Prostate gland (tissue), 2 donors: Measurements from ENCODE around the gene TBC1D24. TPM values are rescaled to one million over a fixed set of nuclear protein-coding genes. Genes with fewer than 3 reads are reported as not detected.
A peak's percentile ranks its signal among the peaks of the same experiment; 100 is the strongest.
"Not testable (repeated sequence)": the region's sequence is repeated elsewhere in the genome, so short reads cannot be mapped to it uniquely, and the experiment has no call there.

Source experiments
- DNase-seq: peaks from one replicate; pipeline ENCODE4 v3.0.0-alpha.2; 2019; ENCODE audit warnings: low spot score
- H3K27ac ChIP-seq, 2 donors: fragments of 200-600 bp; sonication (generic); 2 replicates each; pipeline ENCODE4 v1.5.1; 2017 to 2019
- H3K27me3 ChIP-seq: fragments of 200-600 bp; sonication (generic); replicated peaks from 2 replicates; pipeline ENCODE4 v1.5.1; 2019; ENCODE audit not compliant: insufficient read depth
- H3K36me3 ChIP-seq, 2 donors: fragments of 200-600 bp; sonication (generic); 1 replicate in 1 of 2; 2 replicates in 1 of 2; pipeline versions ENCODE4 v1.5.1 to v1.8.1; 2017 to 2019
- H3K4me1 ChIP-seq: fragments of 200-600 bp; sonication (generic); replicated peaks from 2 replicates; pipeline ENCODE4 v1.5.1; 2019
- H3K4me3 ChIP-seq, 2 donors: fragments of 200-600 bp; sonication (generic); 2 replicates each; pipeline ENCODE4 v1.5.1; 2017 to 2019
- H3K9me3 ChIP-seq: fragments of 200-600 bp; sonication (generic); 2 replicates; pipeline ENCODE4 v1.5.1; 2017
- POLR2A ChIP-seq: fragments of 450-650 bp; IDR thresholded peaks from one replicate; pipeline ENCODE4 v1.6.1; 2016; ENCODE audit warnings: antibody characterized with exemption, mild to moderate bottlenecking
- POLR2AphosphoS5 ChIP-seq: sonication (generic); formaldehyde crosslinking; IDR thresholded peaks from one replicate; pipeline ENCODE4 v1.6.1; 2017; ENCODE audit warnings: antibody characterized with exemption
- WGBS: methylation state at CpG from one replicate; pipeline ENCODE4 v1.1.5; 2018; 5-methylcytosine and 5-hydroxymethylcytosine counted together
- intact Hi-C: fragments of 100-400 bp; cut with DNase I; formaldehyde crosslinking; loops from one replicate; pipeline ENCODE4 v1.14.2; 2022
- total RNA-seq, 2 donors: library from RNA; depleted of rRNA; stranded (reverse); fragments of >200 nt; gene quantifications; one replicate each; pipeline ENCODE4 v1.1.0, GENCODE V29; 2016
- TF ChIP-seq, protein P1 (sequence below), 4 experiments: fragments of 200-600 bp in 2 of 4; fragments of 450-650 bp in 2 of 4; sonication (generic) in 2 of 4; IDR thresholded peaks; 1 replicate in 3 of 4; 2 replicates in 1 of 4; pipeline ENCODE4 v1.5.1; 2016 to 2019; ENCODE audit warnings: antibody characterized with exemption in 4 of 4, mild to moderate bottlenecking in 2 of 4, moderate library complexity in 2 of 4

Gene TBC1D24
- total RNA-seq, 2 donors from 2014 or later, result 22.4 to 26.2 TPM

DNA sequence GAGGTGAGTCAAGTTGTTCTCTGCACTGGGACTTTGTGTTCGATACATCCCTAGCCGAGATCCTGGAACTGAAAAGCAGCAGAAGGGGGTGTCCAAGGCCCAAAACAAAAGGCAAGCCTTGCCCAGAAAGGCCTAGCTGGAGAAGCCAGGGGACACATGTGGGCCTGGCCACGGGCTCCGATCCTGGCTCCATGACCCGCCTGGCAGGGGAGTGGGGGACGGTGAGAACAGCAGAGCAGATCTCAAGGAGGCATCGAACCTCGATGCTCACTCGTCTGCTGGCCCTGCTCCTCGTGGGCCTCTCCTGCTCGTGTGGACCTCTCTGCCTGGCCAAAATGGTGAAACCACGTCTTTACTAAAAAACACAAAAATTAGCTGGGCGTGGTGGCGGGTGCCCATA lies 36.8 kb upstream of the TBC1D24 start:
- H3K9me3 ChIP-seq, result no peaks in the 10 kb centered on the region
- no peak for DNase-seq
- 92% methylated on average over 14 of the region's 14 CpGs for WGBS
- no peaks in the 10 kb centered on the region for H3K36me3 ChIP-seq
- H3K4me1 ChIP-seq, result no peaks in the 10 kb centered on the region
- TF ChIP-seq POLR2A (no peak), POLR2AphosphoS5 (no peak)
- TF ChIP-seq, protein P1, sequence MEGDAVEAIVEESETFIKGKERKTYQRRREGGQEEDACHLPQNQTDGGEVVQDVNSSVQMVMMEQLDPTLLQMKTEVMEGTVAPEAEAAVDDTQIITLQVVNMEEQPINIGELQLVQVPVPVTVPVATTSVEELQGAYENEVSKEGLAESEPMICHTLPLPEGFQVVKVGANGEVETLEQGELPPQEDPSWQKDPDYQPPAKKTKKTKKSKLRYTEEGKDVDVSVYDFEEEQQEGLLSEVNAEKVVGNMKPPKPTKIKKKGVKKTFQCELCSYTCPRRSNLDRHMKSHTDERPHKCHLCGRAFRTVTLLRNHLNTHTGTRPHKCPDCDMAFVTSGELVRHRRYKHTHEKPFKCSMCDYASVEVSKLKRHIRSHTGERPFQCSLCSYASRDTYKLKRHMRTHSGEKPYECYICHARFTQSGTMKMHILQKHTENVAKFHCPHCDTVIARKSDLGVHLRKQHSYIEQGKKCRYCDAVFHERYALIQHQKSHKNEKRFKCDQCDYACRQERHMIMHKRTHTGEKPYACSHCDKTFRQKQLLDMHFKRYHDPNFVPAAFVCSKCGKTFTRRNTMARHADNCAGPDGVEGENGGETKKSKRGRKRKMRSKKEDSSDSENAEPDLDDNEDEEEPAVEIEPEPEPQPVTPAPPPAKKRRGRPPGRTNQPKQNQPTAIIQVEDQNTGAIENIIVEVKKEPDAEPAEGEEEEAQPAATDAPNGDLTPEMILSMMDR (IDR thresholded peaks at IDR 0.05), result no peak
- H3K4me3 ChIP-seq, result no peak overlapping the region
- no peak overlapping the region for H3K27ac ChIP-seq
- intact Hi-C loops, result no loop called here
- no peaks in the 10 kb centered on the region for H3K27me3 ChIP-seq

DNA sequence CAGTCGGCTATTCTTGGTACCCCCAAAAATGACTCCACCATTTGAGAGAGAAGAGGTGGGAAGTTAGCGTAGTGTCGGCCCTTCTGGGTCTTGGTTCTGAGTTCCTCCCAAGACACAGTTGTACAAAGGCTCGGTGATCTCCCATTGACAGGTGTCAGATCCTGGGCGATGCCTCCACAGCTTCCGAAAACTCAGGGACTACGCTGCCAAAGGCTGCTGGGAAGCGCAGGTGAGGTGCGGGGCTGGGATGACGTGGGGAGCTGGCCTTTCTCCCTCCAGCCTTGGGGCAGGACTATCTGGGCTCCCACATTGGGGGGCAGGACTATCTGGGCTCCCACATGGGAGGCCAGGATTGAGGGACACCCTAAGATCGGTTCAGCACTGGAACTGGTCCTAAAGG lies 35.3 kb upstream of the TBC1D24 start:
- Histone ChIP-seq H3K9me3 (no peaks in the 10 kb centered on the region), H3K36me3 (no peaks in the 10 kb centered on the region), H3K27me3 (no peaks in the 10 kb centered on the region), H3K4me3 (no peak overlapping the region), H3K4me1 (no peaks in the 10 kb centered on the region), H3K27ac (no peak overlapping the region)
- intact Hi-C loops, result no loop called here
- over 99% methylated on average over 11 of the region's 11 CpGs for WGBS
- no peak for DNase-seq
- TF ChIP-seq, protein P1 (IDR thresholded peaks at IDR 0.05), result no peak
- TF ChIP-seq POLR2A (no peak), POLR2AphosphoS5 (no peak)

DNA sequence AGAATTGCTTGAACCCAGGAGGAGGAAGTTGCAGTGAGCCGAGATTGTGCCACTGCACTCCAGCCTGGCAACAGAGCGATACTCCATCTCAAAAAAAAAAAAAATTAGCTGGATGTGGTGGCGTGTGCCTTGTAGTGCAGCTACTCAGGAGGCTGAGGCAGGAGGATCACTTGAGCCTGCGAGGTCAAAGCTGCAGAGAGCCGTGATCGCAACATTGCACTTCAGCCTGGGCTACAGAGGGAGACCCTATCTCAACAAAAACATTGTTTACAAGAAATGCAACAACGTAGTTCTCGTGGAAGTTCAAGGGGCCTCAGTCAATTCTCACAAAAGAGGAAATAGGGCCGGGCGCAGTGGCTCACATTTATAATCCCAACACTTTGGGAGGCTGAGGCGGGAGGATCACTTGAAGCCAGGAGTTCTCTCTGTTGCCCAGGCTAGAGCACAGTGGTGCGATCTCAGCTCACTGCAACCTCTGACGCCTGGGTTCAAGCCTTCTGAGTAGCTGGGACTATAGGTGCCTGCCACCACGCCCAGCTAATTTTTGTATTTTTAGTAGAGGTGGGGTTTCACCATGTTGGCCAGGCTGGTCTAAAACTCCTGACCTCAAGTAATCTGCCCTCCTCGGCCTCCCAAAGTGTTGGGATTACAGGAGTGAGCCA lies 33.7 kb upstream of the TBC1D24 start:
- H3K27ac ChIP-seq, H3K36me3 ChIP-seq, DNase-seq, H3K9me3 ChIP-seq, intact Hi-C loops, H3K4me1 ChIP-seq, H3K4me3 ChIP-seq, H3K27me3 ChIP-seq: not testable (repeated sequence)
- 88% methylated on average over 14 of the region's 15 CpGs for WGBS

DNA sequence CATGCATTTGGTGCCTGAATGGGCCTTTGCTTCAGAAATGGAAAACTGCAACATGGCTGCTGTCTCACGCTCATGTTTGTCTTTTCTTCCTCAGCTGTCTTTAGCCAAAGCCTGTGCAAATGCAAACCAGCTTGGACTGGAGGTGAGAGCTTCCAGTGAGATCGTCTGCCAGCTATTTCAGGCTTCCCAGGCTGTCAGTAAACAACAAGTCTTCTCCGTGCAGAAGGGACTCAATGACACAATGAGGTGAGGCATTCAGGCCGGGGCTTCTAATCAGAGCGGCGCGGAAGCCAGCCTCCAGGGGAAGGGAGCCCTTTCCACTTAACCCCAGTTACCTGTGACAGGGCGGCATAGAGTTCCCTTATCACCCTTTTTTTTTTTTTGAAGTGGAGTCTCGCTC lies 31.4 kb upstream of the TBC1D24 start:
- TF ChIP-seq, protein P1 (IDR thresholded peaks at IDR 0.05), result no peak
- TF ChIP-seq POLR2AphosphoS5, result peak; percentile 21
- peak overlapping the region in 1 of 2 donors; percentile 49 for H3K27ac ChIP-seq
- 81% methylated on average over 9 of the region's 9 CpGs for WGBS
- H3K27me3 ChIP-seq, result no peaks in the 10 kb centered on the region
- no peak for DNase-seq
- no peaks in the 10 kb centered on the region for H3K4me1 ChIP-seq
- H3K4me3 ChIP-seq, result no peak overlapping the region
- peaks cover 0 to under 1% of the 10 kb centered on the region in 2 donors for H3K36me3 ChIP-seq
- no peaks in the 10 kb centered on the region for H3K9me3 ChIP-seq
- intact Hi-C loops, result no loop called here

DNA sequence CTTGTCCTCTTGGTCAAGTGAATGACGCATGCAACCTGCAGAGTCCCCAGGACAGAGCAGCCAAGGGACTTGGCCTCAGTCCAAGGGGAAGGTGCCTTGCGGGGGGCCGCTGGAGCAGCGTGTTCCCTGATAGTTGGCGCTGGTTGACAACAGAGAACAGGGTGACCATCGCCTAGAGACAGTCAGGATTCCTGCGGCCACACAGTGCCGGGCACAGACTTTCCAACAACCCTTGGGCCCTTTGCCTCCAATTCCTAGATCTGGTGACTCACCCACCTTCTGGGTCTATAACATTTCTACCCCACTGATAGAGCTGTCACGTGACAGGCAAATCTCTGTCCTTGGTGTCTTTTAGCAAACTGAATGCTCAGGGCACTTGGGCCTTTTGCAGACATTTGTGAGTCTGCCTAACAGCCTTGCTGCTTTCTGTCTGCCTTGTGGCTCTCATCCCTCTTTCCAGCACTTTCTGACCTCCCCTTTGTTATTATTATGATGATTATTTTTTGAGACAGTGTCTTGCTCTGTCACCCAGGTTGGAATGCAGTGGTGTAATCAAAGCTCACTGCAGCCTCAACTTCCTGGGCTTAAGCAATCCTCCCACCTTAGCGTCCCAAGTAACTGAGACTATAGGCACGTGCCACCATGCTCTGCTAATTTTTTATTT lies 26.9 kb upstream of the TBC1D24 start:
- 84% methylated on average over 11 of the region's 11 CpGs for WGBS
- Histone ChIP-seq H3K27me3 (no peaks in the 10 kb centered on the region), H3K36me3 (peaks cover 0 to 13% of the 10 kb centered on the region in 2 donors), H3K27ac (no peak overlapping the region), H3K4me3 (no peak overlapping the region), H3K4me1 (no peaks in the 10 kb centered on the region), H3K9me3 (no peaks in the 10 kb centered on the region)
- no peak for DNase-seq
- no peak for TF ChIP-seq POLR2A
- TF ChIP-seq POLR2AphosphoS5, result no peak
- TF ChIP-seq, protein P1 (IDR thresholded peaks at IDR 0.05), result no peak
- intact Hi-C loops, result no loop called here
